Thoracic aorta (tissue), 2 donors: ENCODE data around the gene PTPRM. TPM values are rescaled to one million over a fixed set of nuclear protein-coding genes. Genes with fewer than 3 reads are reported as not detected.

Source experiments
- ATAC-seq: fragments of 150-250 bp; one replicate; pipeline ENCODE4 v1.8.0; 2017; ENCODE audit warnings: low read depth; ENCODE audit not compliant: insufficient number of reproducible peaks, low FRiP score
- DNase-seq: peaks from one replicate; pipeline ENCODE4 v3.0.0-alpha.2; 2020; ENCODE audit warnings: low spot score
- H3K27ac ChIP-seq, 2 donors: fragments of 200-600 bp; sonication (generic); 1 replicate in 1 of 2; 2 replicates in 1 of 2; pipeline ENCODE4 v1.5.1; 2016; ENCODE audit warnings: mild to moderate bottlenecking in 2 of 2, moderate library complexity in 2 of 2
- H3K27me3 ChIP-seq: fragments of 200-600 bp; sonication (generic); replicated peaks from 2 replicates; pipeline ENCODE4 v1.6.0; 2016; ENCODE audit warnings: mild to moderate bottlenecking; ENCODE audit not compliant: insufficient read depth
- H3K36me3 ChIP-seq: fragments of 200-600 bp; sonication (generic); one replicate; pipeline ENCODE4 v1.5.1; 2016
- H3K4me1 ChIP-seq, 2 donors: fragments of 200-600 bp; sonication (generic); 1 replicate in 1 of 2; 2 replicates in 1 of 2; pipeline versions ENCODE4 v1.5.1 to v1.6.0; 2016; ENCODE audit warnings: low read depth in 2 of 2, mild to moderate bottlenecking in 1 of 2; ENCODE audit not compliant: control insufficient read depth in 1 of 2
- H3K4me3 ChIP-seq: fragments of 200-600 bp; sonication (generic); 2 replicates; pipeline ENCODE4 v1.5.1; 2016; ENCODE audit warnings: mild to moderate bottlenecking
- H3K9me3 ChIP-seq: fragments of 200-600 bp; sonication (generic); 2 replicates; pipeline ENCODE4 v1.5.1; 2016
- CTCF ChIP-seq: fragments of 200-600 bp; sonication (generic); IDR thresholded peaks from one replicate; pipeline ENCODE4 v1.5.1; 2019; ENCODE audit warnings: antibody characterized with exemption
- total RNA-seq, 2 donors: library from RNA; depleted of rRNA; stranded (reverse); fragments of >200 nt; gene quantifications; one replicate each; pipeline versions ENCODE4 v1.1.0 to v1.2.3, GENCODE V29; 2016

The PTPRM gene
- total RNA-seq, 2 donors from 2014 or later = 90.3 to 102 TPM

- Histone ChIP-seq H3K4me3 (no peak overlapping the region), H3K36me3 (no peaks in the 10 kb centered on the region), H3K27me3 (no peaks in the 10 kb centered on the region), H3K27ac (no peak overlapping the region), H3K4me1 (no peaks in the 10 kb centered on the region), H3K9me3 (no peaks in the 10 kb centered on the region)
- ATAC-seq (no peak), DNase-seq (no peak)
- TF ChIP-seq CTCF = no peak
These were observed 312.6 kb downstream of the PTPRM start for GRCh38 chr18:7879717-7880116.

DNA sequence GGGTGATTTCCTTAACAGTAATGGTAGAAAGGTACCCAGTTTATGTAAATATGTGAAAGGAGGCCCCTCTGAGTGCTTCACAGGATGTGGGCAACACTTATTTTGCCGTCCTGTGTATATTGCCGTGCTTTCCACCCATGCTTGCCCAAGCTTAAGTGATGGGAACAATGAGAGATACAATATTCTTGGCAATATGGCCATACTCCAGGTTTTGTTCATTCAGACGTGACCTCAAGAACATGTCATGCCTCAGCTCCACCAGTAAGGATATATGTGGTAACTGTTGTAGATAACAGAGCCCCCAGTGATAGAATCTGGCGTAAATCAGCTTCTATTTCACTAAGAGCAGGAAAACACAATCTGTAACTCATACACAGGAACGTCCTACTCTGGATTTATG lies 318.7 kb downstream of the PTPRM start:
- H3K27ac ChIP-seq = no peak overlapping the region
- H3K27me3 ChIP-seq = no peaks in the 10 kb centered on the region
- H3K4me3 ChIP-seq = no peak overlapping the region
- ATAC-seq = no peak
- H3K36me3 ChIP-seq = no peaks in the 10 kb centered on the region
- no peak for TF ChIP-seq CTCF
- H3K9me3 ChIP-seq = no peaks in the 10 kb centered on the region
- H3K4me1 ChIP-seq = peaks cover 3 to 14% of the 10 kb centered on the region in 2 donors
- no peak for DNase-seq

DNA sequence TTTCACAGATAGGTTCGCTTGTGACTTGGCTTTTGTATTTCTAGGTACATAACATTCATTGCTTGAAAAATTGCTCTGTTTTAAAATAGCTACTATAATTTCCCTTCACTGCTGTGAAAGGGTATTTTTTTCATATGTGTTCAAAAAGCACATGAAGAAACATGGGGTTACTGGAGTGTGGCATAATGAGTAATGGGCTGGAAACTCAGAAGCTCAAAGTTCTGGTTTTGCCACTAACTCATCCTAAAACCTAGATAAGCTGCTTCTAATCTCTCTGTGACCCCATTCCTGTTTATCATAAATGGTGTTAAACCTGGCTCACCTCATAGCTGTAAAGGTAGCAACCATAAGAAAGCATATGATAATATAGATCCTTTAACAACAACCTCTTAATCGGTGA lies 319.3 kb downstream of the PTPRM start:
- TF ChIP-seq CTCF = no peak
- Histone ChIP-seq H3K4me3 (no peak overlapping the region), H3K27me3 (no peaks in the 10 kb centered on the region), H3K9me3 (no peaks in the 10 kb centered on the region), H3K27ac (no peak overlapping the region), H3K4me1 (peaks cover 3 to 14% of the 10 kb centered on the region in 2 donors), H3K36me3 (no peaks in the 10 kb centered on the region)
- DNase-seq (no peak), ATAC-seq (no peak)

GRCh38 chr18:7889515-7889914 lies 322.4 kb downstream of the PTPRM start:
- no peak for DNase-seq
- no peak overlapping the region for H3K4me3 ChIP-seq
- no peaks in the 10 kb centered on the region for H3K9me3 ChIP-seq
- no peak for TF ChIP-seq CTCF
- no peak for ATAC-seq
- H3K27me3 ChIP-seq = no peaks in the 10 kb centered on the region
- peaks cover 3 to 14% of the 10 kb centered on the region in 2 donors for H3K4me1 ChIP-seq
- H3K36me3 ChIP-seq = no peaks in the 10 kb centered on the region
- no peak overlapping the region for H3K27ac ChIP-seq

GRCh38 chr18:7890075-7890474 lies 323.0 kb downstream of the PTPRM start:
- Histone ChIP-seq H3K4me3 (no peak overlapping the region), H3K27ac (no peak overlapping the region), H3K27me3 (no peaks in the 10 kb centered on the region), H3K36me3 (no peaks in the 10 kb centered on the region), H3K4me1 (peaks cover 3 to 14% of the 10 kb centered on the region in 2 donors), H3K9me3 (no peaks in the 10 kb centered on the region)
- ATAC-seq (no peak), DNase-seq (no peak)
- no peak for TF ChIP-seq CTCF
